ENCODE measurements around the gene TMEM187. TPM values are rescaled to one million over a fixed set of nuclear protein-coding genes. Genes with fewer than 3 reads are reported as not detected.

Gene TMEM187
- 5.2 and 7.1 TPM in 2 replicates for total RNA-seq

DNA sequence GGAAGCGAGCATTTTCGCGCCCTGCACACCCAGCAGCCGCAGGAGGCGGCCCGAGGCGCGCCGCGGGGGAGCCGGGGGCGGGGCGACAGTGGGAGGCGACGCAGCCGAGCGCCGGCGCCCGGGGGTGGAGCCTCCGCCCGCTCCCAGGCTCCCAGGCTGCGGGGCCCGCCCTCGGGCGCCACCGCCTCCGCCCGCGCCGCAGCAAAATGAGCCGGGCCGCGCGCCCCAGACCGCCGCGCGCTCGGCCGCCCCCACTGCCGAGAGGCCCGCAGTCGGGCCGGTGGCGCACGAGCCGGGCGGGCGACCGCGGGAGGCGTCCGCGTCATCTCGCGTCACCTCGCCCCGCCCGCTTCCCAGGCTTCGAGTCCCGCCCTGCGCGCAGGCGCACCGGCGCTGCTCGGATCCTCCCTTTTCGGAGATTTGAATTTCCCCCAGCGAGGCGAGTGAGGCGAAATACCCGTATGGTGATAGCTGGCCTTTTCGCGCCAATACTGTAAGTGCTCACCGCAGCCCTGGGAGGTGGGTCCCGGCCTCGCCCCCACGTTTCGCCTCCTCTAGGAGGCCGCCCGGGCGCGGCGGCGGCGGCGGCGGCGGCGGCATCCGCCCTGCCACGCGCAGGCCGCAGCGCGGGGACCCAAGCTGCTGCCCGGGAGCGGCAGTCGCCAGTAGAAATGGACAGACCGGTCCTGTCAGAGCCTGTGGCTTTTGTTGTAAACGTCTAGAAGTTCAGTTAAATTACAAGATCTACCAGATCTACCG lies at the start of gene TMEM187:
TSS of gene TMEM187 (plus strand) at position 387 of the 759 bp plus-strand sequence. CDS start 9,309 bp downstream, outside the sequence.
- DNase-seq (ENCODE audit: low read depth), result peak; percentile 83
- TF ChIP-seq, protein P1, sequence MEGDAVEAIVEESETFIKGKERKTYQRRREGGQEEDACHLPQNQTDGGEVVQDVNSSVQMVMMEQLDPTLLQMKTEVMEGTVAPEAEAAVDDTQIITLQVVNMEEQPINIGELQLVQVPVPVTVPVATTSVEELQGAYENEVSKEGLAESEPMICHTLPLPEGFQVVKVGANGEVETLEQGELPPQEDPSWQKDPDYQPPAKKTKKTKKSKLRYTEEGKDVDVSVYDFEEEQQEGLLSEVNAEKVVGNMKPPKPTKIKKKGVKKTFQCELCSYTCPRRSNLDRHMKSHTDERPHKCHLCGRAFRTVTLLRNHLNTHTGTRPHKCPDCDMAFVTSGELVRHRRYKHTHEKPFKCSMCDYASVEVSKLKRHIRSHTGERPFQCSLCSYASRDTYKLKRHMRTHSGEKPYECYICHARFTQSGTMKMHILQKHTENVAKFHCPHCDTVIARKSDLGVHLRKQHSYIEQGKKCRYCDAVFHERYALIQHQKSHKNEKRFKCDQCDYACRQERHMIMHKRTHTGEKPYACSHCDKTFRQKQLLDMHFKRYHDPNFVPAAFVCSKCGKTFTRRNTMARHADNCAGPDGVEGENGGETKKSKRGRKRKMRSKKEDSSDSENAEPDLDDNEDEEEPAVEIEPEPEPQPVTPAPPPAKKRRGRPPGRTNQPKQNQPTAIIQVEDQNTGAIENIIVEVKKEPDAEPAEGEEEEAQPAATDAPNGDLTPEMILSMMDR (IDR thresholded peaks at IDR 0.05; ENCODE audit: insufficient read depth, low read depth, low read length), result no peak
- H3K4me3 ChIP-seq (ENCODE audit: low read depth, low read length), result peak within 1 kb of the TSS; percentile 88

DNA sequence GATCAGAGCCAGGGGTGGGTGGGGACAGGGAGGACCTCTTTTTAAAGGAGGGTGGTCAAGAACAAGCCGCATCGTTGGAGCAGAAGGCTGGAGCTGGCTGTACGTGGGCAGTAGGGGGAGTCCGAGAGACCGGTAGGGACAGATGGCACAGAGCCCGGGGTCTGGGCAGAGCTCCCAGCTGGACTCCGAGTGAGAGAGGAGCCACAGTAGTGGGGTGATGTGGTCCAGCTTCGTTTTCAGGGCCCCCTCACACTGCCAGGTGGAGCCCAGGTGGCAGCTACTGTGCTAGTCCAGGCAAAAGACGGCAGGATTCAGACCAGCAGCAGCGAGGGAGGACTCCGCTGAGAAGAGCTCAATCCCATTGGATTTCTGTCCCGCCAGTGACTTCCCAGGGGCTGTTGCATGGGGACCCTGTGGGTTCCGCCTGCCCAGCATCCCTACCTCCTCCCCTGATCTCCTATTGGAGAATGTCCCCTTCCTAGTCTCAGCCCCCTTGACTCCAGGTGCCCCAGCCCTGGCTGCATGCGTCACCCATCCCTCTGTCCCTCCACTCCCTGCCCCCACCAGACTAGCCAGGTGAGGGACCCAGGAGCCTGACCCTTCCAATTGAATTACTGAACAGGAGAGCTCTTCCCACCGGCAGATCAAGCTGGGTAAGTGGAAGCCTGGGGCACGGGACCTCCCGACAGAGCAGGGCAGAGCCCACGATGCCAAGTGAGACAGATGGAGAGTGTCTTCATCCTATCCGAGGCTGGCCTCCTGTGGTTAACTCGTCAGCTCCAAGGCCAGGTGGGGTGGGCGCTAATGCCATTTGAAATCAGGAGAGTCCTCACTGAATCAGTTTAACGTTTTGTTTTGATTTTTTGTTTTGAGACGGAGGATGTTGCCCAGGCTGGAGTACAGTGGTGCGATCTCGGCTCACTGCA lies 49.4 kb upstream of the TMEM187 start:
- peak; percentile 54 for DNase-seq (ENCODE audit: low read depth)
- TF ChIP-seq, protein P1 (IDR thresholded peaks at IDR 0.05; ENCODE audit: insufficient read depth, low read depth, low read length), result peak; percentile 51
- H3K4me3 ChIP-seq (ENCODE audit: low read depth, low read length), result no peak overlapping the region

DNA sequence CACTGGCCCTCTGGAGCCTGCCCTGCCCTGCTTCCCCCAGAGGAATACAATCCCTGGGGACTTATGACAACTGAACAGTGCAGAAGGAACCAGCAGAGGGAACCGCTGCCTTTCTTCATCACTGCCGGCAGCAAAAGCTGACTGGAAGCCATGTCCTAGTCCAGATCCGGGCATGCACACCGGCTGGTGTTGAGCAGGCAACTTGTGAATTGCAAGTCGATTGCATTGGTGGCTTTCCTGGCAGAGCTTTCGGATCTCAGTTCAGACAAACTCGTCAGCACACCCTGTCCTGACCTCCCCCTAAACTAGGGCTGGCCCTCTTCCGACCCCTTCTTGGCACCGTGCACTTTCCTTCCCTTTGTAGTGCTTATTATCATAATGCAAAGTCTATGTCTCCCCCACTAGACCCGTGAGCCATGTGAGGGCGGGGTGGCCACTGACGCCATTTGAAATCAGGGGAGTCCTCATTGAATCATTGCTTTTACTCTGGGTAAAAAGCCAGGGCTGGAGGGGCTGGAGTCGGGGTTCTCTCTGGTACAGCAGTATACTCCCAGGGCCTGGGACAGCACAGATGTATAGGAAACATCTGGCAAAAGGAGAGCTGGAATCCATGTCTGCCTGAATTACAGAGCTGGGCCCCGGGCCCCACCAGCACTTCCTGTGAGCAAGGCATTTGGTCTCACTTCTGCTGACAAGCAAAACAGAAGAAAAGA lies 48.2 kb upstream of the TMEM187 start:
- no peak overlapping the region for H3K4me3 ChIP-seq (ENCODE audit: low read depth, low read length)
- TF ChIP-seq, protein P1 (IDR thresholded peaks at IDR 0.05; ENCODE audit: insufficient read depth, low read depth, low read length), result peak; percentile 35
- peak; percentile 51 for DNase-seq (ENCODE audit: low read depth)

- H3K4me3 ChIP-seq (ENCODE audit: low read depth, low read length), result no peak overlapping the region
- DNase-seq (ENCODE audit: low read depth), result no peak
- TF ChIP-seq, protein P1 (IDR thresholded peaks at IDR 0.05; ENCODE audit: insufficient read depth, low read depth, low read length), result no peak
Observed at GRCh38 chrX:153925387-153925738, 47.2 kb upstream of the TMEM187 start.

GRCh38 chrX:153925739-153926551 lies 46.6 kb upstream of the TMEM187 start, which contains the start of gene ARHGAP4:
Gene ARHGAP4, minus strand, starts transcription at chrX:153926264. Its CDS starts 62 bp downstream, at chrX:153926202.
- peak within 1 kb of the TSS; percentile 66 for H3K4me3 ChIP-seq (ENCODE audit: low read depth, low read length)
- DNase-seq (ENCODE audit: low read depth), result no peak
- TF ChIP-seq, protein P1 (IDR thresholded peaks at IDR 0.05; ENCODE audit: insufficient read depth, low read depth, low read length), result no peak

DNA sequence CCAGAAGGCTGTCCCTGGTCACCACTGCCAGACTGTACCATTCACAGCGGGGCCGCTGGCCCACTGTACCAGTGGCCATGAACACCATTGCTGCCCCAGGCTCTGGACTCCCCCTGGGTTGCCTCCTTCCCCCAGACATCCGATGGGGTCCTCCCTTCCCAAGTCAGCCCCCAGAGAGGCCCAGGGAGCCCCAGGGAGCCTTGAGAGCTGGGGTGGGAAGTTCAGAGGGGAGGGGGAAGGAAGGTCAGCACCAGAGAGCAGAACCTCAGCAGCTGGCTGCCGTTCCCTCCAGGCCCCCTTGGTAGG lies 46.0 kb upstream of the TMEM187 start:
- no peak overlapping the region for H3K4me3 ChIP-seq (ENCODE audit: low read depth, low read length)
- TF ChIP-seq, protein P1 (IDR thresholded peaks at IDR 0.05; ENCODE audit: insufficient read depth, low read depth, low read length), result no peak

More for the DNA sequence above, 46.0 kb upstream of the TMEM187 start:
- DNase-seq (ENCODE audit: low read depth), result no peak
